Liver (tissue), 9 donors: ENCODE results near the gene SNHG17. TPM values are rescaled to one million over a fixed set of nuclear protein-coding genes. Genes with fewer than 3 reads are reported as not detected.
A peak's percentile ranks its signal among the peaks of the same experiment; 100 is the strongest.
"Not testable (repeated sequence)": the region's sequence is repeated elsewhere in the genome, so short reads cannot be mapped to it uniquely, and the experiment has no call there.

ENCODE experiments used
- DNase-seq: peaks from one replicate; pipeline ENCODE4 v3.0.0-alpha.2; 2017; ENCODE audit warnings: low spot score
- H3K27ac ChIP-seq, 2 donors: one replicate each; pipeline ENCODE4 v1.7.0; 2013; ENCODE audit warnings: inconsistent platforms in 2 of 2, low read length in 2 of 2, control low read depth in 1 of 2, low read depth in 1 of 2, mild to moderate bottlenecking in 1 of 2
- H3K27me3 ChIP-seq, 4 donors: one replicate each; pipeline versions ENCODE4 v1.6.1 to v1.7.0; 2013; ENCODE audit warnings: low read length in 3 of 4, inconsistent platforms in 1 of 4, mild to moderate bottlenecking in 1 of 4, moderate library complexity in 1 of 4; ENCODE audit not compliant: control insufficient read depth in 4 of 4, insufficient read depth in 4 of 4
- H3K36me3 ChIP-seq, 4 donors: one replicate each; pipeline versions ENCODE4 v1.6.1 to v1.7.0; 2013; ENCODE audit warnings: low read length in 3 of 4, mild to moderate bottlenecking in 3 of 4, low read depth in 1 of 4, moderate library complexity in 1 of 4; ENCODE audit not compliant: control insufficient read depth in 4 of 4, insufficient read depth in 3 of 4
- H3K4me1 ChIP-seq, 4 donors: one replicate each; pipeline versions ENCODE4 v1.6.1 to v1.7.0; 2013; ENCODE audit warnings: low read length in 3 of 4, mild to moderate bottlenecking in 3 of 4, moderate library complexity in 1 of 4; ENCODE audit not compliant: control insufficient read depth in 4 of 4, insufficient read depth in 4 of 4
- H3K4me3 ChIP-seq, 3 donors: one replicate each; pipeline versions ENCODE4 v1.6.1 to v1.7.0; 2013; ENCODE audit warnings: low read length in 3 of 3, control low read depth in 1 of 3, low read depth in 1 of 3, mild to moderate bottlenecking in 1 of 3
- H3K9ac ChIP-seq, 2 donors: one replicate each; pipeline ENCODE4 v1.7.0; 2013; ENCODE audit warnings: low read length in 2 of 2, mild to moderate bottlenecking in 2 of 2, moderate library complexity in 2 of 2, control low read depth in 1 of 2, low read depth in 1 of 2
- H3K9me3 ChIP-seq, 4 donors: one replicate each; pipeline versions ENCODE4 v1.6.1 to v1.7.0; 2013; ENCODE audit warnings: low read length in 3 of 4; ENCODE audit not compliant: control insufficient read depth in 4 of 4
- EGR1 ChIP-seq, 2 donors: IDR thresholded peaks; 2 replicates each; pipeline ENCODE4 v1.6.1; 2016 to 2018; ENCODE audit warnings: antibody characterized with exemption in 2 of 2, low read depth in 2 of 2
- FOXA1 ChIP-seq: IDR thresholded peaks from 2 replicates; pipeline ENCODE4 v1.6.1; 2016; ENCODE audit warnings: antibody characterized with exemption
- FOXA2 ChIP-seq: IDR thresholded peaks from 2 replicates; pipeline ENCODE4 v1.6.1; 2016; ENCODE audit warnings: antibody characterized with exemption
- GABPA ChIP-seq, 2 donors: IDR thresholded peaks in 1 of 2; conservative IDR thresholded peaks in 1 of 2; 2 replicates each; pipeline ENCODE4 v1.6.1; 2016; ENCODE audit warnings: antibody characterized with exemption in 2 of 2, mild to moderate bottlenecking in 1 of 2, moderate library complexity in 1 of 2
- HNF4A ChIP-seq, 2 donors: conservative IDR thresholded peaks; 2 replicates each; pipeline ENCODE4 v1.6.1; 2016; ENCODE audit warnings: antibody characterized with exemption in 2 of 2, mild to moderate bottlenecking in 2 of 2
- HNF4G ChIP-seq: IDR thresholded peaks from 2 replicates; pipeline ENCODE4 v1.6.1; 2016; ENCODE audit warnings: antibody characterized with exemption
- JUND ChIP-seq, 2 donors: IDR thresholded peaks; 2 replicates each; pipeline ENCODE4 v1.6.1; 2016; ENCODE audit warnings: antibody characterized with exemption in 2 of 2
- NR2F2 ChIP-seq: IDR thresholded peaks from 2 replicates; pipeline ENCODE4 v1.6.1; 2016; ENCODE audit warnings: antibody characterized with exemption
- RAD21 ChIP-seq, 2 donors: IDR thresholded peaks; 2 replicates each; pipeline ENCODE4 v1.6.1; 2016; ENCODE audit warnings: antibody characterized with exemption in 2 of 2, mild to moderate bottlenecking in 2 of 2
- RXRA ChIP-seq, 2 donors: IDR thresholded peaks; 2 replicates each; pipeline ENCODE4 v1.6.1; 2017 to 2018; ENCODE audit warnings: antibody characterized with exemption in 2 of 2, mild to moderate bottlenecking in 1 of 2
- SP1 ChIP-seq: IDR thresholded peaks from 2 replicates; pipeline ENCODE4 v1.6.1; 2018; ENCODE audit warnings: antibody characterized with exemption, mild to moderate bottlenecking
- TAF1 ChIP-seq: conservative IDR thresholded peaks from 2 replicates; pipeline ENCODE4 v1.6.1; 2016; ENCODE audit warnings: antibody characterized with exemption, mild to moderate bottlenecking
- YY1 ChIP-seq: IDR thresholded peaks from 2 replicates; pipeline ENCODE4 v1.6.1; 2016; ENCODE audit warnings: antibody characterized with exemption, mild to moderate bottlenecking
- WGBS: extraction: QIAGEN DNeasy Blood & Tissue Kit; methylation state at CpG from one replicate; pipeline ENCODE4 v1.1.7; 2013; 5-methylcytosine and 5-hydroxymethylcytosine counted together
- polyA plus RNA-seq, 2 donors: library from polyadenylated mRNA; stranded (reverse) in 1 of 2; unstranded in 1 of 2; fragments of 200-250 nt in 1 of 2; fragments of >200 nt in 1 of 2; fragmentation: Nextera tagmentation in 1 of 2; extraction: Ambion mirVana in 1 of 2; gene quantifications; one replicate each; pipeline versions ENCODE4 v1.2.1 to v1.2.3, GENCODE V29; 2013 to 2015
- total RNA-seq, 2 donors: library from RNA; depleted of rRNA; stranded (reverse); fragments of >200 nt; gene quantifications; one replicate each; pipeline ENCODE4 v1.2.3, GENCODE V29; 2014
- TF ChIP-seq, protein P1 (sequence below): IDR thresholded peaks from 2 replicates; pipeline ENCODE4 v1.6.1; 2016; ENCODE audit warnings: antibody characterized with exemption
- TF ChIP-seq, protein P2 (sequence below): IDR thresholded peaks from 2 replicates; pipeline ENCODE4 v1.6.1; 2016; ENCODE audit warnings: antibody characterized with exemption, mild to moderate bottlenecking
- TF ChIP-seq, protein P3 (sequence below): IDR thresholded peaks from 2 replicates; pipeline ENCODE4 v1.6.1; 2016; ENCODE audit warnings: antibody characterized with exemption
- TF ChIP-seq, protein P4 (sequence below): fragments of 150-350 bp; IDR thresholded peaks from 2 replicates; pipeline ENCODE4 v1.5.1; 2017; ENCODE audit warnings: improper control_type of control experiment, low read depth, low read length; ENCODE audit not compliant: missing input control
- donor health status: healthy.
- donor health status: healthy.
- donor health status: healthy.
- donor health status: healthy.
- donor health status: healthy.

SNHG17 gene
- total and polyA plus RNA-seq, 4 donors: 6.3 to 24.6 (median 14.0) TPM

DNA sequence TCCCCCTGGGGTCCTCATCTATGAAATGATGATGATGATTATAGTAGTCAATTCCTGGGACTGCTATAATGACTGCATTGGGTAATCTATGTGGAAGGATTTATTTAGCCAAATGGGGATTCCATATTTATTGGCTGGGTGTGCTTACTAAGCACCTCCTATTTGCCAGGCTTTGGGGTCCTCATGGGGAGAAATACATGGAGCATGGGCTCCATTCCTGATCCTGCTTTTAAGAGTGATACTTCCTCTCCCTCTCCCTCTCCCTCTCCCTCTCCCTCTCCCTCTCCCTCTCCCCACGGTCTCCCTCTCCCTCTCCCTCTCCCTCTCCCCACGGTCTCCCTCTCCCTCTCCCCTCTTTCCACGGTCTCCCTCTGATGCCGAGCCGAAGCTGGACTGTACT is 57.3 kb downstream of the SNHG17 start:
- H3K27me3 ChIP-seq, DNase-seq, H3K4me3 ChIP-seq, H3K9me3 ChIP-seq, H3K4me1 ChIP-seq, H3K9ac ChIP-seq, H3K27ac ChIP-seq: not testable (repeated sequence)
- 80% methylated on average over 1 of the region's 5 CpGs for WGBS
- peaks cover 17 to 62% (median 43%) of the 10 kb centered on the region in 4 donors for H3K36me3 ChIP-seq

DNA sequence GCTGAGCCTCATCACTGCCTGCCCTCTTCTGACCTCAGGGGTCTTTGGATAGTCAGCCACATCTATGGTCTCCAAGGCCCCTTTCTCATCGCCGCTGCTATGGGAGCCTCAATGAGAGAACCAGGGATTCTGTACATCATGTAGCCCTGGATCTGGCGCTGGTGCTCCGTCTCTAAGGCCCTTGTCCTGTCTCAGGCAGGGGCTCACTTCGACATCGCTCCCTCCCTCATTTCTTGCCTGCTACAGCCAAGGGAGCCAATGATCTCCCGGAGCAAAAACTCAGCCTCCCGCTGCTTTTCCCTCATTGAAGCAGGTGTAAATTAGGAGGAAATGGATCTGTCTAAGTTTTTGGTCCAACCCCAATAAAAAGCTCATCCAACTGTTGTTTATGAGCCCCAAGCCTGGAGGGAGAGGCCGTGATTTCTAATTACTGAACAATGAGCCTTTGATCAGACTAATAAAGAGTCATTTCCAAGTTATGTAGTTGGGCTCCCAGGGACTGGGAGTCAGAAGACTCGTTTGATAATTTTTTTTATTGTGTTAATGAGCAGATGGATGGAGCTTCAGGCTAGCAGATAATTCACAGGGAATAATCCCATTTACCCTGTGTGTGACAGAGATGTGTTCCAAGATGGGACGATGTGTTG is 58.0 kb downstream of the SNHG17 start:
- Histone ChIP-seq H3K9me3 (no peaks in the 10 kb centered on the region), H3K27ac (peak overlapping the region in 1 of 2 donors; percentile 25), H3K36me3 (peaks cover 17 to 62% (median 46%) of the 10 kb centered on the region in 4 donors), H3K27me3 (no peaks in the 10 kb centered on the region), H3K9ac (no peak overlapping the region), H3K4me3 (no peak overlapping the region), H3K4me1 (peaks cover 0 to 2% (median 0%) of the 10 kb centered on the region in 4 donors)
- 89% methylated on average over 11 of the region's 11 CpGs for WGBS
- DNase-seq: no peak
- TF ChIP-seq, protein P1, sequence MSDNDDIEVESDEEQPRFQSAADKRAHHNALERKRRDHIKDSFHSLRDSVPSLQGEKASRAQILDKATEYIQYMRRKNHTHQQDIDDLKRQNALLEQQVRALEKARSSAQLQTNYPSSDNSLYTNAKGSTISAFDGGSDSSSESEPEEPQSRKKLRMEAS: no peak
- TF ChIP-seq NR2F2: no peak
- no peak for TF ChIP-seq YY1
- no peak for TF ChIP-seq HNF4A (conservative IDR thresholded peaks at IDR 0.05)
- no peak for TF ChIP-seq TAF1
- TF ChIP-seq, protein P2, sequence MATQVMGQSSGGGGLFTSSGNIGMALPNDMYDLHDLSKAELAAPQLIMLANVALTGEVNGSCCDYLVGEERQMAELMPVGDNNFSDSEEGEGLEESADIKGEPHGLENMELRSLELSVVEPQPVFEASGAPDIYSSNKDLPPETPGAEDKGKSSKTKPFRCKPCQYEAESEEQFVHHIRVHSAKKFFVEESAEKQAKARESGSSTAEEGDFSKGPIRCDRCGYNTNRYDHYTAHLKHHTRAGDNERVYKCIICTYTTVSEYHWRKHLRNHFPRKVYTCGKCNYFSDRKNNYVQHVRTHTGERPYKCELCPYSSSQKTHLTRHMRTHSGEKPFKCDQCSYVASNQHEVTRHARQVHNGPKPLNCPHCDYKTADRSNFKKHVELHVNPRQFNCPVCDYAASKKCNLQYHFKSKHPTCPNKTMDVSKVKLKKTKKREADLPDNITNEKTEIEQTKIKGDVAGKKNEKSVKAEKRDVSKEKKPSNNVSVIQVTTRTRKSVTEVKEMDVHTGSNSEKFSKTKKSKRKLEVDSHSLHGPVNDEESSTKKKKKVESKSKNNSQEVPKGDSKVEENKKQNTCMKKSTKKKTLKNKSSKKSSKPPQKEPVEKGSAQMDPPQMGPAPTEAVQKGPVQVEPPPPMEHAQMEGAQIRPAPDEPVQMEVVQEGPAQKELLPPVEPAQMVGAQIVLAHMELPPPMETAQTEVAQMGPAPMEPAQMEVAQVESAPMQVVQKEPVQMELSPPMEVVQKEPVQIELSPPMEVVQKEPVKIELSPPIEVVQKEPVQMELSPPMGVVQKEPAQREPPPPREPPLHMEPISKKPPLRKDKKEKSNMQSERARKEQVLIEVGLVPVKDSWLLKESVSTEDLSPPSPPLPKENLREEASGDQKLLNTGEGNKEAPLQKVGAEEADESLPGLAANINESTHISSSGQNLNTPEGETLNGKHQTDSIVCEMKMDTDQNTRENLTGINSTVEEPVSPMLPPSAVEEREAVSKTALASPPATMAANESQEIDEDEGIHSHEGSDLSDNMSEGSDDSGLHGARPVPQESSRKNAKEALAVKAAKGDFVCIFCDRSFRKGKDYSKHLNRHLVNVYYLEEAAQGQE: no peak
- no peak for TF ChIP-seq FOXA2
- TF ChIP-seq, protein P3, sequence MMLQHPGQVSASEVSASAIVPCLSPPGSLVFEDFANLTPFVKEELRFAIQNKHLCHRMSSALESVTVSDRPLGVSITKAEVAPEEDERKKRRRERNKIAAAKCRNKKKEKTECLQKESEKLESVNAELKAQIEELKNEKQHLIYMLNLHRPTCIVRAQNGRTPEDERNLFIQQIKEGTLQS: no peak
- no peak for TF ChIP-seq JUND (IDR thresholded peaks at IDR 0.05)

DNA sequence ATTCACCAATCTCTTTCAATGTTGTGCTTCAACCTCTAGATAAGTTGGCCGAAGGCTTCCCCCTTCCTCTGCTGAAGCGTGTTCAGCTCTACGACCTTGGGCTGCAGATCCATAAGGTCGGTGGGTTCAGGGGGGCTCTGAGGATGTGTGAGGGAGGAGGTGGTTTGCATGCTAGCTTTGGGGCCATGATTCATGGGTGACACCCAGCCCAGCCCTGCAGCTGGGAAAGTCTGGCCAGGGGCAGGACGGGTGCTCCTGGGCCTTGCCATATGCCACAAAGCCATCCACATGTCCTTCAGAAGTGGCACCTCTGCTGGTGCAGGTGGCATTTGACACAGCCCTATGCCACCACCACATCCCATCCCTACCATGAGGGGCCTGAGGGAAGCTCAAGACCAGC is 61.2 kb downstream of the SNHG17 start:
- H3K4me1 ChIP-seq: peaks cover 0 to 18% (median 6%) of the 10 kb centered on the region in 4 donors
- 92% methylated on average over 5 of the region's 5 CpGs for WGBS
- no peak for DNase-seq
- H3K9ac ChIP-seq: no peak overlapping the region
- no peaks in the 10 kb centered on the region for H3K27me3 ChIP-seq
- no peaks in the 10 kb centered on the region for H3K9me3 ChIP-seq
- H3K27ac ChIP-seq: no peak overlapping the region
- H3K4me3 ChIP-seq: no peak overlapping the region
- H3K36me3 ChIP-seq: peaks cover 18 to 81% (median 64%) of the 10 kb centered on the region in 4 donors
- no peak for TF ChIP-seq SP1
- TF ChIP-seq, protein P3: no peak
- no peak for TF ChIP-seq JUND (IDR thresholded peaks at IDR 0.05)
- TF ChIP-seq RAD21 (IDR thresholded peaks at IDR 0.05): no peak
- TF ChIP-seq RXRA (IDR thresholded peaks at IDR 0.05): no peak
- no peak for TF ChIP-seq FOXA2
- TF ChIP-seq, protein P4, sequence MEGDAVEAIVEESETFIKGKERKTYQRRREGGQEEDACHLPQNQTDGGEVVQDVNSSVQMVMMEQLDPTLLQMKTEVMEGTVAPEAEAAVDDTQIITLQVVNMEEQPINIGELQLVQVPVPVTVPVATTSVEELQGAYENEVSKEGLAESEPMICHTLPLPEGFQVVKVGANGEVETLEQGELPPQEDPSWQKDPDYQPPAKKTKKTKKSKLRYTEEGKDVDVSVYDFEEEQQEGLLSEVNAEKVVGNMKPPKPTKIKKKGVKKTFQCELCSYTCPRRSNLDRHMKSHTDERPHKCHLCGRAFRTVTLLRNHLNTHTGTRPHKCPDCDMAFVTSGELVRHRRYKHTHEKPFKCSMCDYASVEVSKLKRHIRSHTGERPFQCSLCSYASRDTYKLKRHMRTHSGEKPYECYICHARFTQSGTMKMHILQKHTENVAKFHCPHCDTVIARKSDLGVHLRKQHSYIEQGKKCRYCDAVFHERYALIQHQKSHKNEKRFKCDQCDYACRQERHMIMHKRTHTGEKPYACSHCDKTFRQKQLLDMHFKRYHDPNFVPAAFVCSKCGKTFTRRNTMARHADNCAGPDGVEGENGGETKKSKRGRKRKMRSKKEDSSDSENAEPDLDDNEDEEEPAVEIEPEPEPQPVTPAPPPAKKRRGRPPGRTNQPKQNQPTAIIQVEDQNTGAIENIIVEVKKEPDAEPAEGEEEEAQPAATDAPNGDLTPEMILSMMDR: no peak
- TF ChIP-seq GABPA (IDR thresholded peaks at IDR 0.05 in 1 of 2, conservative IDR thresholded peaks at IDR 0.05 in 1 of 2): no peak
- no peak for TF ChIP-seq YY1
- no peak for TF ChIP-seq NR2F2
- TF ChIP-seq EGR1 (IDR thresholded peaks at IDR 0.05; ENCODE audit: low read depth in 2 of 2): no peak
- TF ChIP-seq FOXA1: no peak
- TF ChIP-seq, protein P2: no peak
- no peak for TF ChIP-seq HNF4A (conservative IDR thresholded peaks at IDR 0.05)
- TF ChIP-seq HNF4G: no peak
- TF ChIP-seq, protein P1: no peak
- no peak for TF ChIP-seq TAF1
